HepG2 (cell line): ENCODE results near the gene ENG. TPM values are rescaled to one million over a fixed set of nuclear protein-coding genes. Genes with fewer than 3 reads are reported as not detected.

Experiments
- ATM ChIP-seq: fragments of 450-650 bp; IDR thresholded peaks from 2 replicates; pipeline ENCODE4 v1.7.1; 2017; ENCODE audit warnings: mild to moderate bottlenecking, borderline replicate concordance
- ERF ChIP-seq: IDR thresholded peaks from 2 replicates; pipeline ENCODE4 v1.6.1; 2018; ENCODE audit warnings: missing biosample characterization, missing genetic modification reagents
- JDP2 ChIP-seq: sonication (generic); formaldehyde crosslinking; IDR thresholded peaks from 2 replicates; pipeline ENCODE4 v1.8.1; 2022; ENCODE audit warnings: missing genetic modification reagents, borderline replicate concordance
- KAT8 ChIP-seq: IDR thresholded peaks from 2 replicates; pipeline ENCODE4 v1.6.1; 2016; ENCODE audit warnings: missing genetic modification reagents, missing compliant biosample characterization
- KDM3A ChIP-seq: IDR thresholded peaks from 2 replicates; pipeline ENCODE4 v1.6.1; 2018; ENCODE audit warnings: low read depth, missing compliant biosample characterization
- MEIS1 ChIP-seq: sonication (generic); formaldehyde crosslinking; IDR thresholded peaks from 2 replicates; pipeline ENCODE4 v1.9.0; 2021; ENCODE audit warnings: mild to moderate bottlenecking, missing genetic modification reagents, moderate library complexity, borderline replicate concordance
- MTF2 ChIP-seq: sonication (generic); formaldehyde crosslinking; IDR thresholded peaks from 2 replicates; pipeline ENCODE4 v1.5.0; 2020; ENCODE audit warnings: missing genetic modification reagents, borderline replicate concordance
- NFKB2 ChIP-seq: sonication (generic); formaldehyde crosslinking; IDR thresholded peaks from 2 replicates; pipeline ENCODE4 v1.4.0; 2020; ENCODE audit warnings: missing genetic modification reagents, borderline replicate concordance
- NFYC ChIP-seq: IDR thresholded peaks from 2 replicates; pipeline ENCODE4 v1.6.1; 2016; ENCODE audit warnings: missing genetic modification reagents, missing compliant biosample characterization
- PCBP1 ChIP-seq: fragments of 200-400 bp; formaldehyde crosslinking; IDR thresholded peaks from 2 replicates; pipeline ENCODE4 v1.6.1; 2017; ENCODE audit warnings: mild to moderate bottlenecking, low read depth, low read length, borderline replicate concordance
- POGZ ChIP-seq: sonication (generic); formaldehyde crosslinking; IDR thresholded peaks from 2 replicates; pipeline ENCODE4 v1.4.0; 2020; ENCODE audit warnings: mild to moderate bottlenecking, missing genetic modification reagents
- SKI ChIP-seq: fragments of 450-650 bp; IDR thresholded peaks from one replicate; pipeline ENCODE4 v1.6.1; 2018; ENCODE audit warnings: mild to moderate bottlenecking; ENCODE audit not compliant: partially characterized antibody
- SMYD3 ChIP-seq: sonication (generic); formaldehyde crosslinking; IDR thresholded peaks from 2 replicates; pipeline ENCODE4 v1.8.1; 2023; ENCODE audit warnings: mild to moderate bottlenecking, missing genetic modification reagents
- THAP11 ChIP-seq: IDR thresholded peaks from 2 replicates; pipeline ENCODE4 v1.6.1; 2016; ENCODE audit warnings: missing biosample characterization, missing genetic modification reagents
- ZBTB21 ChIP-seq: sonication (generic); formaldehyde crosslinking; IDR thresholded peaks from 2 replicates; pipeline ENCODE4 v1.4.0; 2020; ENCODE audit warnings: missing genetic modification reagents
- ZFX ChIP-seq: sonication (generic); formaldehyde crosslinking; IDR thresholded peaks from 2 replicates; pipeline ENCODE4 v1.4.0; 2020; ENCODE audit warnings: mild to moderate bottlenecking, low read depth, missing genetic modification reagents, moderate library complexity
- ZFY ChIP-seq: sonication (generic); formaldehyde crosslinking; IDR thresholded peaks from 2 replicates; pipeline ENCODE4 v1.4.0; 2020; ENCODE audit warnings: missing genetic modification reagents
- ZNF350 ChIP-seq: sonication (generic); formaldehyde crosslinking; IDR thresholded peaks from 2 replicates; pipeline ENCODE4 v1.4.0; 2020; ENCODE audit warnings: mild to moderate bottlenecking, low read depth, missing genetic modification reagents, borderline replicate concordance
- polyA plus RNA-seq, 8 experiments: library from polyadenylated mRNA; depleted of rRNA in 3 of 8; stranded (reverse) in 7 of 8; unstranded in 1 of 8; fragments of >200 nt; fragmentation: Illumina TruSeq in 4 of 8; extraction: Trizol in 4 of 8; gene quantifications; 2 replicates each; pipeline versions ENCODE4 v1.2.1 to v1.2.3, GENCODE V29; 2011 to 2016; ENCODE audit warnings: low read depth in 4 of 8, missing spikeins in 1 of 8, mixed read lengths in 1 of 8; ENCODE audit not compliant: insufficient read depth in 1 of 8
- total RNA-seq, 5 experiments: library from RNA; depleted of rRNA; stranded (reverse); fragments of >200 nt; fragmentation: Illumina TruSeq; extraction: Trizol; gene quantifications; 2 replicates each; pipeline ENCODE4 v1.2.3, GENCODE V29; 2016; ENCODE audit warnings: low read depth in 1 of 5
- TF ChIP-seq, protein P1 (sequence below): sonication (generic); formaldehyde crosslinking; IDR thresholded peaks from 2 replicates; pipeline ENCODE4 v1.4.0; 2020; ENCODE audit warnings: mild to moderate bottlenecking, missing genetic modification reagents
- TF ChIP-seq, protein P2 (sequence below): sonication (generic); formaldehyde crosslinking; IDR thresholded peaks from 2 replicates; pipeline ENCODE4 v1.4.0; 2020; ENCODE audit warnings: mild to moderate bottlenecking, missing genetic modification reagents
- TF ChIP-seq, protein P3 (sequence below): sonication (generic); formaldehyde crosslinking; IDR thresholded peaks from 2 replicates; pipeline ENCODE4 v1.4.0; 2020; ENCODE audit warnings: mild to moderate bottlenecking, missing genetic modification reagents, borderline replicate concordance
- TF ChIP-seq, protein P4 (sequence below): sonication (generic); formaldehyde crosslinking; IDR thresholded peaks from 2 replicates; pipeline ENCODE4 v1.5.1; 2020; ENCODE audit warnings: missing genetic modification reagents, mild to moderate bottlenecking, borderline replicate concordance

ENG gene
- total and polyA plus RNA-seq, 2 of the 13 experiments (the other 11 are each of a cell fraction or from before 2014, with no cell fraction given), result 0.02 to 1.1 TPM

DNA sequence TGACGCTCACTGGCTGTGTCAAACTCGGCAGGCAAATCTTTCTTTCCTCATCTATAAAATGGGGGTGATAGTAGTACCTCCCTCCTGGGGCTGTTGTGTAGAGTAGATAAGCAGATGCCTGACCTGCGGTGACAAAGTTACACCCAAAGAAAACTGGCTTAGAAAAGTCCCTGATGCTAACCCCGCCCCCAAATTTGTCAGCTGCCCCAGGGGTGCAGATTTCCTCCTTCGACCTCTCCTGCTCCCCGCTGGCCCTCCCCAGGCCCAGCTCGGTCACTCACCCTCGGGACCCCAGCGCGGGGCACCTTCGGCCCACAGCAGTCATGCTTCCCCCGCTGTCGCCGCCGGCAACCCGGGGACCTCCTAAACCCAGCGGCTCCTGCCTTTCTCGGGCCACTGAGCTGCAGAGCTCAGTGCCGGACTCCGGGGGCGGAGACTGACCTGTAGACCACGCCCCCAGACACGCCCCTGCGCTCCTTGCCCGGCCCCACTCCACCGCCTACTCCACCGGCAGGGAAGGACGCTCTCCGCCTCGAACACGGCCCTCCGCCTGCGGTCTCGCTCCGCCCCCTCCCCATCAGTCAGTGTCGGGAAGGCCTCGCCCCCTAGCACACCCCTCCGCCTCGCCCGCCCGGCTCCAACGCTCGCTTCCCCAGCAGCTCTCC is 83.4 kb downstream of the ENG start (continued):
- 0 out of 2 replicates have a peak, but pooled peaks have one; percentile 16 for TF ChIP-seq ZFY (CRISPR knock-in tag)
- peak; percentile 70; the same call in 1 of the 2 replicates for TF ChIP-seq MEIS1 (CRISPR knock-in tag)
- TF ChIP-seq ERF, result 0 out of 2 replicates have a peak, but pooled peaks have one; percentile 23
- TF ChIP-seq, protein P1, sequence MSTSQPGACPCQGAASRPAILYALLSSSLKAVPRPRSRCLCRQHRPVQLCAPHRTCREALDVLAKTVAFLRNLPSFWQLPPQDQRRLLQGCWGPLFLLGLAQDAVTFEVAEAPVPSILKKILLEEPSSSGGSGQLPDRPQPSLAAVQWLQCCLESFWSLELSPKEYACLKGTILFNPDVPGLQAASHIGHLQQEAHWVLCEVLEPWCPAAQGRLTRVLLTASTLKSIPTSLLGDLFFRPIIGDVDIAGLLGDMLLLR (CRISPR knock-in tag), result no peak
- TF ChIP-seq MTF2 (CRISPR knock-in tag), result peak; percentile 79; the same call in 1 of the 2 replicates
- TF ChIP-seq KDM3A (CRISPR knock-in tag), result no peak
- no peak for TF ChIP-seq JDP2 (CRISPR knock-in tag)
- 0 out of 2 replicates have a peak, but pooled peaks have one; percentile 18 for TF ChIP-seq ZNF350 (CRISPR knock-in tag)
- peak; percentile 50; the same call in 1 of the 2 replicates for TF ChIP-seq ZFX (CRISPR knock-in tag)
- peak; percentile 22 for TF ChIP-seq SKI
- TF ChIP-seq ZBTB21 (CRISPR knock-in tag), result no peak
- TF ChIP-seq PCBP1, result peak; percentile 81; the same call in 1 of the 2 replicates
- peak; percentile 20; the same call in 1 of the 2 replicates for TF ChIP-seq NFYC (CRISPR knock-in tag)
- TF ChIP-seq NFKB2 (CRISPR knock-in tag), result peak; percentile 44; the same call in 1 of the 2 replicates
- TF ChIP-seq, protein P2, sequence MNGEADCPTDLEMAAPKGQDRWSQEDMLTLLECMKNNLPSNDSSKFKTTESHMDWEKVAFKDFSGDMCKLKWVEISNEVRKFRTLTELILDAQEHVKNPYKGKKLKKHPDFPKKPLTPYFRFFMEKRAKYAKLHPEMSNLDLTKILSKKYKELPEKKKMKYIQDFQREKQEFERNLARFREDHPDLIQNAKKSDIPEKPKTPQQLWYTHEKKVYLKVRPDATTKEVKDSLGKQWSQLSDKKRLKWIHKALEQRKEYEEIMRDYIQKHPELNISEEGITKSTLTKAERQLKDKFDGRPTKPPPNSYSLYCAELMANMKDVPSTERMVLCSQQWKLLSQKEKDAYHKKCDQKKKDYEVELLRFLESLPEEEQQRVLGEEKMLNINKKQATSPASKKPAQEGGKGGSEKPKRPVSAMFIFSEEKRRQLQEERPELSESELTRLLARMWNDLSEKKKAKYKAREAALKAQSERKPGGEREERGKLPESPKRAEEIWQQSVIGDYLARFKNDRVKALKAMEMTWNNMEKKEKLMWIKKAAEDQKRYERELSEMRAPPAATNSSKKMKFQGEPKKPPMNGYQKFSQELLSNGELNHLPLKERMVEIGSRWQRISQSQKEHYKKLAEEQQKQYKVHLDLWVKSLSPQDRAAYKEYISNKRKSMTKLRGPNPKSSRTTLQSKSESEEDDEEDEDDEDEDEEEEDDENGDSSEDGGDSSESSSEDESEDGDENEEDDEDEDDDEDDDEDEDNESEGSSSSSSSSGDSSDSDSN (CRISPR knock-in tag), result peak; percentile 47; the same call in 1 of the 2 replicates
- 0 out of 2 replicates have a peak, but pooled peaks have one; percentile 31 for TF ChIP-seq POGZ (CRISPR knock-in tag)
- peak; percentile 74 for TF ChIP-seq THAP11
- TF ChIP-seq, protein P3, sequence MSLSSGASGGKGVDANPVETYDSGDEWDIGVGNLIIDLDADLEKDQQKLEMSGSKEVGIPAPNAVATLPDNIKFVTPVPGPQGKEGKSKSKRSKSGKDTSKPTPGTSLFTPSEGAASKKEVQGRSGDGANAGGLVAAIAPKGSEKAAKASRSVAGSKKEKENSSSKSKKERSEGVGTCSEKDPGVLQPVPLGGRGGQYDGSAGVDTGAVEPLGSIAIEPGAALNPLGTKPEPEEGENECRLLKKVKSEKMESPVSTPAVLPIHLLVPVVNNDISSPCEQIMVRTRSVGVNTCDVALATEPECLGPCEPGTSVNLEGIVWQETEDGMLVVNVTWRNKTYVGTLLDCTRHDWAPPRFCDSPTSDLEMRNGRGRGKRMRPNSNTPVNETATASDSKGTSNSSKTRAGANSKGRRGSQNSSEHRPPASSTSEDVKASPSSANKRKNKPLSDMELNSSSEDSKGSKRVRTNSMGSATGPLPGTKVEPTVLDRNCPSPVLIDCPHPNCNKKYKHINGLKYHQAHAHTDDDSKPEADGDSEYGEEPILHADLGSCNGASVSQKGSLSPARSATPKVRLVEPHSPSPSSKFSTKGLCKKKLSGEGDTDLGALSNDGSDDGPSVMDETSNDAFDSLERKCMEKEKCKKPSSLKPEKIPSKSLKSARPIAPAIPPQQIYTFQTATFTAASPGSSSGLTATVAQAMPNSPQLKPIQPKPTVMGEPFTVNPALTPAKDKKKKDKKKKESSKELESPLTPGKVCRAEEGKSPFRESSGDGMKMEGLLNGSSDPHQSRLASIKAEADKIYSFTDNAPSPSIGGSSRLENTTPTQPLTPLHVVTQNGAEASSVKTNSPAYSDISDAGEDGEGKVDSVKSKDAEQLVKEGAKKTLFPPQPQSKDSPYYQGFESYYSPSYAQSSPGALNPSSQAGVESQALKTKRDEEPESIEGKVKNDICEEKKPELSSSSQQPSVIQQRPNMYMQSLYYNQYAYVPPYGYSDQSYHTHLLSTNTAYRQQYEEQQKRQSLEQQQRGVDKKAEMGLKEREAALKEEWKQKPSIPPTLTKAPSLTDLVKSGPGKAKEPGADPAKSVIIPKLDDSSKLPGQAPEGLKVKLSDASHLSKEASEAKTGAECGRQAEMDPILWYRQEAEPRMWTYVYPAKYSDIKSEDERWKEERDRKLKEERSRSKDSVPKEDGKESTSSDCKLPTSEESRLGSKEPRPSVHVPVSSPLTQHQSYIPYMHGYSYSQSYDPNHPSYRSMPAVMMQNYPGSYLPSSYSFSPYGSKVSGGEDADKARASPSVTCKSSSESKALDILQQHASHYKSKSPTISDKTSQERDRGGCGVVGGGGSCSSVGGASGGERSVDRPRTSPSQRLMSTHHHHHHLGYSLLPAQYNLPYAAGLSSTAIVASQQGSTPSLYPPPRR, result no peak
- 0 out of 2 replicates have a peak, but pooled peaks have one; percentile 31 for TF ChIP-seq KAT8 (CRISPR knock-in tag)
- TF ChIP-seq SMYD3 (CRISPR knock-in tag), result no peak
- TF ChIP-seq, protein P4, sequence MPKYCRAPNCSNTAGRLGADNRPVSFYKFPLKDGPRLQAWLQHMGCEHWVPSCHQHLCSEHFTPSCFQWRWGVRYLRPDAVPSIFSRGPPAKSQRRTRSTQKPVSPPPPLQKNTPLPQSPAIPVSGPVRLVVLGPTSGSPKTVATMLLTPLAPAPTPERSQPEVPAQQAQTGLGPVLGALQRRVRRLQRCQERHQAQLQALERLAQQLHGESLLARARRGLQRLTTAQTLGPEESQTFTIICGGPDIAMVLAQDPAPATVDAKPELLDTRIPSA (CRISPR knock-in tag), result no peak
- no peak for TF ChIP-seq ATM
